SHP77 (cell line): ENCODE data around the gene ENOX1.

Experiments
- DNase-seq, 2 experiments: peaks; one replicate each; lab custom pipeline; 2025; lab: John Stamatoyannopoulos, UW

Gene ENOX1

DNA sequence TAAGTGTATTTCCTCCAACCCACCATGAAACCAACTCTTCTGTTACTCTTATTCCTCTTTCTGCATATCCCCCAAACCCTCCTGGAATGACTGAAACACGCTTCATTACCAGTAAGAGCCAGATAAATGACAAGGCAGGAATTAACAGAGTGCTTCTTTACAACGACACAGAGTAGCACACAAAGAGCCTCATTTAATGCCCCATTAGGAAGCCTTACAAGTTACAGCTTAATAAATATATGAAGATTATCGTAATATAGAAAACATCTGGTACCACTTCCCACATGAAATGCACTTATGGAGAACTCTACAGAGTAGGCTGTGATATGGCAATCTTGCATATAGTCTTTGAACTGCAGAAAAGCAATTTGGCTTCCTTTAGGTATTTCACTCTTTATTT lies 116.8 kb downstream of the ENOX1 start:
- no peak for DNase-seq

DNA sequence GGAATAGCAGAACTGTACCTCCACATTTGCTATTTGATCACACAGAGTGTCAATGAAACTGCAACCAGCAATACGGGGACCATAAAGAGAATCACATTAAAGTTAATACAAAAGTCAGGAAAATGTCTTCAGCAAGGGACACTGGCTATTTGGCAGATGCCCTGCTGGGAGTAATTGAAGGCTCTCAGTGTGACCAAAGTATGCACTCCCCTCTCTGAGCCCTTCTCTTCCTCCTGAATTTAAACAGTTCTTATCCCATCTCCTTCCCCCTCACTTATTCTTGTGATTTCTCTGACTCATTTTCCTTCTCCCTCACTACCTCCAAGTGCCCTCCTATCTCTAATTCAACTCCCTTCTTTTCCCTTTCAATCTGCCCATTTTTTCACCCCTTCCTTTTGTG lies 117.7 kb downstream of the ENOX1 start:
- no peak for DNase-seq

DNA sequence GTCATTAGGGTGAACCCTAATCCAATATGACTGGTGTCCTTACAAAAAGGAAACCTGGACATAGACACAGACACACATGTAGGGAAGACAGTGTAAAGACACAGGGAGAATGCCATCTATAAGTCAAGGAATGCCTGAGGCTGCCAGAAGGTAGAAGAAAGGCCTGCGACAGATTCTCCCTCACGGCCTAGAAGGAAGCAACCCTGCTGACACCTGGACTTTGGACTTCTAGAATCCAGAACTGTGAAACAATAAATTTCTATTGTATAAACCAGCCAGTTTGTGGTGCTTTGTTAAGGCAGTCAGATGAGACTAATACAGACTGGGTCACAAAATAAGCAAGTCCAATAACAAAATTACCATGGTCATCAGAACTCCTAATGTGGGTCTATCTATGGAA lies 120.4 kb downstream of the ENOX1 start:
- DNase-seq: no peak

- DNase-seq: no peak
Observed at GRCh38 chr13:43665388-43665787, 121.4 kb downstream of the ENOX1 start.

GRCh38 chr13:43664700-43665191 lies 122.0 kb downstream of the ENOX1 start:
- no peak for DNase-seq

DNA sequence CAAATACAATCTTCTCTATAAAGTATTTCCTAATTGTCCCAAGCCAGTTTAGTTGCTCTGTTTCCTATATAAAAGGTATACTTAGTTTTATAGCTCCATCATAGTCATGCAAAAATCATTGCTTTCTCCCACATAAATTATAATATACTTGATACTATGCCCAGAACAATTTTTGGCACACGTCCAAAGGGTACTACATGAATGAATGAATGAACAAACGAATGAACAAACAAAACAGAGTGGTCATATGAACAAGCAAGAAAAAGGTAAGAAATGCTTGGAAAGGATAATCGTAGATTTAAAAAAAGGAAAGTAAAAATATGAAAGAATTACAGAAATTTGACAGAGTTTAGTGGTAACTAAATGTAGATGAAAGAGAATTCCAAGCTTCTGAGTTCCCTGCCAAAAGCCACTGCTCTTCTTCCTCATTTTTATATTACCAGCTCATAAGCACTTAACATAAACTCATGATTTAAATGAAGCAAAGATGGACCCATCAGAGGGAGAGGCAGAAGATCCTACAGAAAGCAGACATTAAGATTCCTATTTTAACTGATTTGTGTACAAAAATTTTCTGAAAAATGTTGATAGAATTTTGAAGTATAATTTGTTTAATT lies 123.2 kb downstream of the ENOX1 start:
- DNase-seq: no peak

GRCh38 chr13:43662976-43663375 lies 123.8 kb downstream of the ENOX1 start:
- no peak for DNase-seq

DNA sequence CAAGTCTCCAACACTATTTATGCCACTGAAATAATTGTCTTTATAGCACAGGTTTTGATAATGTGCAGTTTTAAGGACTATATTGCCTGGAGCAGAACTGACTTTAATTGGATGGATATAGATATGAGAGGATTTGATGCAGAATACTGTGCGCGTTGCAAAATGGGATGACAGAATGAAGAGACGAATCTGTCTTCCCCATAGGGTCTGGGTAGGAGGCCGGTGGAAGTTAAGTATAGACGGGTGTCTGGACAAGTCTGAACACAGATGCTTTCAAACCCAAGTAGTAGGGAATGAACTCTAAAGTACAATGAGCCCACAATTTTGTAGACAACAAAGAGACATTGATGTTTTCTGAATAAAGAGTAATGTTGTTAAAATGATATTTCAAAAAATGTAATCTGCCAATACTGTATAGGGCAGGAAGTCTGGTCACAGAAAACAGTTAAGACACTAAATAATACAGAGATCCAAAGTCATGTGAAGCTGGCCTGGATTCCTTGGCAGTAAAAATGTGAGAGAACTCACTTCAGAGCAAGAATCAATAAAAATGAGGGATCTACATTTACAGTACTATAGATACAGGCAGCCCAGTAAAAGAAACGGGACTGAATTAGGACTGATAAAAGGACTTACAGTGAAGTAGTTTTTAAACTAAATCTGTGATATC lies 125.5 kb downstream of the ENOX1 start:
- no peak for DNase-seq

- DNase-seq: no peak
Observed at GRCh38 chr13:43657485-43657884, 129.3 kb downstream of the ENOX1 start.

DNA sequence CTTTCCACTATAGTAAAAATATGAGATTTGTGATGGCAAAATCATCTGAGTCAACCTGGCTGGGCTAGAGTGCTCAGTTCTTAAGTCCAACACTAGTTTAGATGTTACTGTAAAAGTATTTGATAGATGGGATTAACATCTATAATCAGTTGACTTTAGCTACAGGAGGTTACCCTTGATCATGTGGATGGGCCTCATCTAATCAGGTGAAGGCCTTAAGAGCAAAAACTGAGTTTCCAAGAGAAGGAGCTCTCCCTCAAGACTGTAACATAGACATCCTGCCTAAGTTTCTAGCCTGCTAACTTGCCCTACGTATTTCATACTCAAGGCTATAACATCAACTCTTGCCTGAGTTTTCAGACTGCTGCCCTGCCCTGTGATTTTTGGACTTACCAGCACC lies 132.8 kb downstream of the ENOX1 start:
- DNase-seq: no peak

GRCh38 chr13:43653395-43653794 lies 133.4 kb downstream of the ENOX1 start:
- DNase-seq: no peak

DNA sequence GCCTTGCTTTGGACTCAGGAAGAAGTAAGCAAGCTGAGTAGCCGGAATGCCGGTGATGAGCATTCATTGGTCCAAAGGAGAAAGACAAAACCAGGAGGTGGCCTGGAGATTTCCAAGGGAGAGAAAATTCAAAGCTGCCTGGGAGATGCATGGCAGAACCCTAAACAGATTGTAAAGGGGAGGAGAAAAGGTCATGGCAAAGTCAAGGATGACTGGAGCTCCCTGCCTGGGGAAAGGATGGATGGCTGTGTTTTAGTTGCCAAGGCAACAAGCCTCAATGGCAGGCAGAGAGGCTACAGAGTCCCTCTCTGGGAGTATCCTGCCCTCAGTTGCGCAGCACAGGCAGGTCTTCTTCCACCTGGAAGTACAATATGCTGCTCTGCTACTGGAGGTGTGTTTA lies 134.0 kb downstream of the ENOX1 start:
- no peak for DNase-seq

DNA sequence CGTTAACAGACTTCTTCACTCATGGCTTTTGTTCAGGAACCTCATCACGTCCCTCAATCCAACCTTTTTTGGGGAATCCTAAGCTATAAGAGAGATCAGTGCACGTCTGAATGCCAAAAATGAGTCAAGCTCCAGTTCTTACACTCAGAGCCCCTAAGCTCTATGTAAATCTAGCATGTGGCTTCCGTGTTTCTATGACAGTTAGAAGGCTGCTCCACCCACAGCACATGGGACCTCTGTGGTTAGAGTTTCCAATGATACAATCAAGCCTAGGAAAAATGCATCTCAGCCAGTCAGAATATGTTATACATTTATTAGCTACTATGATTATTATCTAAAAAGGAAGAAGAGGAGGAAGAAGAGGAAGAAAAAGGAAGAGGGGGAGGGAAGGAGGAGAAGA lies 135.9 kb downstream of the ENOX1 start:
- DNase-seq: no peak

DNA sequence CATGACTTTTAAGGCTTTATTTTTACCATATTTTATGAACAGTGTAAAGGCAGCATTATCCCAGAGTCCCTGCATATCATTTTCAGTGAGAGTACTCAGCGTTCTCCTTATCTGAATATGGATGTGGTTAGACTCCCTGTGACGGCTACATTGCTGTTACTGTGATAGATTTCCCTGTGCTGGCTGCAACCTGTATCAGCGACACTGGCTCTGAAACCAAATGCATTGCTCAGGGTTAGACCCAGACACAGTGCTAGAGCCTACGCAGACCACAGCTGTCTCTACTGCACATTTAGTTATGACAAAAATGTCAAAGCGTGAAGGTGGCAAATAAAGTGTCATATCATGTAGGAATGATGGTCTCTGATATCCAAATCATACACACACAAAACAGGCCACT lies 138.0 kb downstream of the ENOX1 start:
- no peak for DNase-seq

DNA sequence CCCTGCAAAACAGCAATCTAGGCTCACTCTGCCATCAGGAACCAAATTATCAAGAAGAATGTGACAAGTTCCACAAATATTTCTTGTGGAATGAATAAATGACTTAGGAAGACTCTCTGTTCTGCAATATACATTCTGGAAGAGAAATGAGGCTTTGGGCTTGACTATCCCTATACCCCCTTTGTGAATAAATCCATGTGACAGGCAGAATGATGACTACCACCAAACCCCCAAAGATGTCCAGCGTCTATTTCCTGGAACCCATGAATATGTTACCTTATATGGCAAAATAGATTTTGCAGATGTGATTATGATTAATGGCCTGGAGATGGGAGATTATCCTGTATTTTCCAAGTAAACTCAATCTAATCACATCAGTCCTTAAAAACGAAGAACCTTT lies 139.3 kb downstream of the ENOX1 start:
- no peak for DNase-seq

GRCh38 chr13:43640476-43640875 lies 146.3 kb downstream of the ENOX1 start:
- DNase-seq: no peak

DNA sequence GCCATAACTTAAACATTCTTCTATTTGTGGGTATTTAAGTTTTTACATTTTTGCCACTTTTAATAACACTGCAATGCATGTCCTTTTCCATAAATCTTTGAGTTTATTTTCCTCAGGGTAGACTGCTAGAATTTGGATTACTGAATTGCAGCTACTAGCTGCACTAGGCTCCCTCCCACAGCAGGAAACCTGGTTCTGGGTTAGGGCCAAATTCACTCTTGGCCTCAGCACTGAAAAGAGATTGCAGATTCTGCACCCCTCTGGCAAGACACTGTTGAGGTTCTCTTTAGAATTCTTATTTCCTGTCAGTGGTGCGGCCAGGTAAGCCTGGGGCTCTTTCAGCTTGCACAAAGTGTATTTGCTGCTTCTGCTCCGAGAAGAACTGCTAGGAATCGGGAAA lies 155.7 kb downstream of the ENOX1 start:
- no peak for DNase-seq

DNA sequence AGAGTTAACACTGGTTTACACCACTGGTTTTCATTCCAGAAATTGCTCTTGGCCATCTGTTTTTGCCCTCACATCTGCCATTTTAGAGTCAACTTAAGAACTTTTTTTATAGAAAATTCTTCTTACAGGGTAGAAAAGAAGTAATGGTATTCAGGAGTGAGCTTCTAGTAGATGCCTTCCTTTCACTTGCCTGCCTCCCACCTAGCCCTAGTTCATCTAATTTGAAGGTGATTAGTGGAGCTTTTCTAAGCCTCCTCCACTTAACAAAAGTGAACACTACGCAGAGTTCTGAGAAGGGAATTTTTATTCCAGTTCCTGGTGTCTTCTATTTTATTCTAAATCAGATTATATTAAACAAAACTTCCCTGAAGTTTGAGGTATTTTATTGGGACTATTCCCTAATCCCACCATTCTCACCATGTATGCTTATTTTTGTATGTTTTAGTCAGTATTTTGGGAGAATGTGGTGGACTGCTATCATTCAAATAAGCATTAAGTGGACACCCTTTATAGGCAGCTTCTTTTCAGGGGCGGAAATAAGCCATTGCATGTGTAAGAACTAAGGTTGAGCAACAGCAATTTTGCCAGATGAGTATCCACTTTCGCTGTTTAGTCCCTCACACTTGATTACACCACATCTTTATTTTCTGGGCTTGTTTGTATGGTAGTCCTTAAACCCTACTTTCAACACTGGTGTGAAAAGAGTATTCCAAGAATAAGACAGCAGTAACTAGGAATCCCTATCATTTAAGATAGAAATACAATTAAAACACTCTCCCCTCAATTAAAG lies 156.9 kb downstream of the ENOX1 start:
- no peak for DNase-seq

DNA sequence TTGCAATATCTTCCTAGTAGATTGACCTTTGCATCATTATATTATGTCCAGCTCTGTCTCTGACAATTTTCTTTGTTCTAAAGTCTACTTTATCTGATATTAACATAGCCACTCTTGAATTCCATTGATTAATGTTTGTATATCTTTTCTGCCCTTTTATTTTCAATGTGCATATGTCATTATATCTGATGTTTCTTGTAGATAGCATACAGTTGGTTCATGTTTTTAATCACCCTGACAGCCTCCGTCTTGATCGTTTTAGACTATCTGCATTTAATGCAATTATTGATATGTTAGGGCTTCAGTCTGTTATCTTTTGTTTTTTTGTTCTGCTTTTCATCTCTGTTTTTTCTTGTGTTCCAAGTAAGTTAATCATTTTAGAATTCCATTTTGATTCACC lies 159.8 kb downstream of the ENOX1 start:
- no peak for DNase-seq

DNA sequence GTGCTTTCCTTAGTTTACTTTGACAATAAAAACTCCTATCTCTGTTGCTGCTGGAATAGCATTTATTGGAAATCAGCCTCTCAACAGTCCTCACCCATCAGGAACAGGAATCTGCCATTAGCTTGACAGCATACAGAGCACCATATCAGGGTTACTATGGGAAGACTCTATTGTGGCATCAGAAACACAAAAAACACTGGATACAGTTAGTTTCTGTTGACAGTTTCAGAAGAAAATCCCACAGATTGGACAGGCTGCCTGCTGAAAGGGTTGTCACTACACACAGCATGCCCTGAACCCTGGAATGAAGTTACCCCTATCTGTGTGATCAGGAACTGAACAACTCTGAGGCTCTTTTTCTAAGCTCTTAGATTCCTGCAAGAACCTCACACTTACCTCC lies 172.7 kb downstream of the ENOX1 start:
- no peak for DNase-seq

DNA sequence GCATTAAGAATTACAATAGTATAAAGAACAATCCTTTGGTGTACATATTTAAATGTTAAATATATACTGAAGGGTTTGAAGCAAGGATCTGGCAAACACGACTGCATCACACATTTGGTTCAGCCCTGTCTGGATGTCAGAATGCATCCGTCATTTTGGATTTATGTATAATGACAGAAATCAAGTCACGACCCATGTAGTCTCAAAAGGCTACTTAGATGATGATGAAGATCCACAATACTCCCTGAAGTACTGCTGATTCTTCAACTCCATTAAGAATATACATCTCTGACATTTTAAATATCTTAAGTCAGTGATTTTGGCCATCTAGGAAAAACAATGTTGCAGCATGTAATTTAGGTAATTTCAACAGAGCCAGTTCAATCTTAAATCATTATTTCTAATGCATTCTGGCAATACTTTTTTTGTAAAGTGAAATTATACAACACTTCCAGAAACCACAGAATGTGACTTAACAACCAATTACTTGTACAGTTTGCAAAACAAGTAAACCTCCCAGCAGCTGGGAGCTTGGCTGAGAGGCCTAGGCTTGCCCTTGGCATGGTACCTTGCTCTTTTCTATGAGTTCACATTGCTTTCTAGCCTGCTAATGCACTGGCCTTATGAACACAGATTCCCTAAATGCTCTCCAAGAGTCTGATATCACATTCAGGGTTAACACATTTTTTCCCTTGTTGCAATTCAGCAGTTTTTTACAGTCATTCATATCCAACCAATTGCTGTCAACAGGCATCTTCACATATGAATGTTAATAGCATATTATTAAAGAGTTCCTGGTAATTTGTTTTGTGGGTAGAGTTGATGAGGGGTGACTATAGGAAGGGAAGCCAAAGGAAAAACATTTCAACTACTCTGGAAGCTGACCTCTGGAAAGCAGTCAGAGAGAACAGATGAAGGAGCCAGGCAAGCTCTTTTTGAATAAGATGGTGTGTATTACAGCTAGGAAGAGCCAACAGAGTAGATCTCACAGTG lies 175.2 kb downstream of the ENOX1 start:
- DNase-seq: no peak
